HCT116 (cell line): ENCODE data around the gene RSL1D1.

ENCODE experiments used
- CEBPB ChIP-seq: IDR thresholded peaks from 2 replicates; pipeline ENCODE4 v1.6.1; 2012; ENCODE audit warnings: low read depth
- CTCF ChIP-seq, 3 experiments: fragments of 200-600 bp in 1 of 3; sonication (generic) in 1 of 3; IDR thresholded peaks in 2 of 3; conservative IDR thresholded peaks in 1 of 3; 2 replicates each; pipeline ENCODE4 v1.5.1; 2012 to 2017; ENCODE audit warnings: low read depth in 2 of 3, low read length in 2 of 3, antibody characterized with exemption in 1 of 3, borderline replicate concordance in 1 of 3, control low read depth in 1 of 3, mild to moderate bottlenecking in 1 of 3, mixed read lengths in 1 of 3, mixed run types in 1 of 3, moderate library complexity in 1 of 3; ENCODE audit not compliant: insufficient read depth in 1 of 3
- EZH2 ChIP-seq: fragments of 200-600 bp; sonication (generic); IDR thresholded peaks from 2 replicates; pipeline ENCODE4 v1.6.1; 2017; ENCODE audit warnings: antibody characterized with exemption, mixed run types
- EZH2phosphoT487 ChIP-seq: fragments of 200-600 bp; IDR thresholded peaks from 2 replicates; pipeline ENCODE4 v1.6.1; 2018; ENCODE audit warnings: antibody characterized with exemption, borderline replicate concordance
- POLR2A ChIP-seq: IDR thresholded peaks from 2 replicates; pipeline ENCODE4 v1.7.0; 2011; ENCODE audit warnings: borderline replicate concordance; ENCODE audit not compliant: insufficient read depth, insufficient read length; ENCODE audit errors: extremely low read depth
- POLR2AphosphoS5 ChIP-seq: IDR thresholded peaks from 2 replicates; pipeline ENCODE4 v1.6.1; 2011; ENCODE audit warnings: mild to moderate bottlenecking, low read depth, low read length, moderate library complexity
- SIN3A ChIP-seq: IDR thresholded peaks from 2 replicates; pipeline ENCODE4 v1.6.1; 2012; ENCODE audit warnings: low read depth
- SP1 ChIP-seq: IDR thresholded peaks from 2 replicates; pipeline ENCODE4 v1.6.1; 2012; ENCODE audit warnings: low read depth
- TCF7L2 ChIP-seq: IDR thresholded peaks from 2 replicates; pipeline ENCODE4 v1.7.0; 2011; ENCODE audit warnings: borderline replicate concordance, inconsistent platforms; ENCODE audit not compliant: insufficient read depth, insufficient read length; ENCODE audit errors: extremely low read depth

GRCh38 chr16:11892761-11893160, 41.4 kb upstream of the RSL1D1 start:
- TF ChIP-seq SIN3A (no peak), CTCF (IDR thresholded peaks at IDR 0.05 in 2 of 3, conservative IDR thresholded peaks at IDR 0.05 in 1 of 3; ENCODE audit: borderline replicate concordance in 1 of 3, insufficient read depth in 1 of 3, low read depth in 2 of 3, low read length in 2 of 3) (no peak), POLR2AphosphoS5 (no peak), POLR2A (no peak), SP1 (no peak), EZH2phosphoT487 (no peak), EZH2 (no peak), CEBPB (no peak), TCF7L2 (no peak)
